SK-N-MC (cell line): ENCODE measurements around the gene KCNF1.

Experiments
- EZH2 ChIP-seq: fragments of 200-600 bp; sonication (generic); IDR thresholded peaks from one replicate; pipeline ENCODE4 v1.6.1; 2017; ENCODE audit warnings: antibody characterized with exemption
- FOXP2 ChIP-seq: optimal IDR thresholded peaks from 2 replicates; pipeline ENCODE3; 2011; ENCODE audit warnings: mild to moderate bottlenecking, moderate library complexity; ENCODE audit not compliant: insufficient read depth; ENCODE audit errors: extremely low read length, control extremely low read depth
- POLR2AphosphoS5 ChIP-seq: IDR thresholded peaks from 2 replicates; pipeline ENCODE4 v1.6.1; 2012; ENCODE audit warnings: mild to moderate bottlenecking, low read depth, low read length, borderline replicate concordance

GRCh38 chr2:10876963-10877362 is 34.8 kb upstream of the KCNF1 start:
- TF ChIP-seq POLR2AphosphoS5 (no peak), EZH2 (no peak), FOXP2 (no peak)
